HG03342 (cell line): ENCODE measurements around the gene TMPRSS13.
"Not testable (repeated sequence)": the region's sequence is repeated elsewhere in the genome, so short reads cannot be mapped to it uniquely, and the experiment has no call there.

Experiments
- ATAC-seq: cut with Tn5 transposase; IDR thresholded peaks from one replicate; pipeline ENCODE4 v1.9.1; 2021; ENCODE audit warnings: mild to moderate bottlenecking, moderate library complexity; ENCODE audit not compliant: unreplicated experiment

Gene TMPRSS13

GRCh38 chr11:117874253-117874909, 54.8 kb downstream of the TMPRSS13 start:
- no peak for ATAC-seq

GRCh38 chr11:117873828-117874125, 55.4 kb downstream of the TMPRSS13 start:
- ATAC-seq = no peak

- ATAC-seq = no peak
Measured at GRCh38 chr11:117872975-117873827, 56.0 kb downstream of the TMPRSS13 start.

GRCh38 chr11:117872420-117872961, 56.7 kb downstream of the TMPRSS13 start:
- no peak for ATAC-seq

GRCh38 chr11:117871784-117872183, 57.4 kb downstream of the TMPRSS13 start:
- no peak for ATAC-seq

GRCh38 chr11:117871160-117871559, 58.0 kb downstream of the TMPRSS13 start:
- no peak for ATAC-seq

GRCh38 chr11:117870103-117870952, 58.9 kb downstream of the TMPRSS13 start:
- no peak for ATAC-seq

- ATAC-seq = no peak
Measured at GRCh38 chr11:117869604-117870003, 59.6 kb downstream of the TMPRSS13 start.

- ATAC-seq = no peak
Measured at GRCh38 chr11:117868815-117869561, 60.2 kb downstream of the TMPRSS13 start.

GRCh38 chr11:117868088-117868487, 61.1 kb downstream of the TMPRSS13 start:
- no peak for ATAC-seq

- no peak for ATAC-seq
Measured at GRCh38 chr11:117866526-117866925, 62.7 kb downstream of the TMPRSS13 start.

GRCh38 chr11:117865546-117865945, 63.7 kb downstream of the TMPRSS13 start:
- ATAC-seq = not testable (repeated sequence)

- no peak for ATAC-seq
Measured at GRCh38 chr11:117863383-117863782, 65.8 kb downstream of the TMPRSS13 start.

- no peak for ATAC-seq
Measured at GRCh38 chr11:117862753-117863152, 66.4 kb downstream of the TMPRSS13 start.

GRCh38 chr11:117862019-117862725, 67.0 kb downstream of the TMPRSS13 start:
- ATAC-seq = no peak

- ATAC-seq = no peak
Measured at GRCh38 chr11:117861151-117862018, 67.8 kb downstream of the TMPRSS13 start.

GRCh38 chr11:117860139-117860538, 69.1 kb downstream of the TMPRSS13 start:
- ATAC-seq = no peak

- ATAC-seq = no peak
Measured at GRCh38 chr11:117859488-117860112, 69.6 kb downstream of the TMPRSS13 start.
